ENCODE results near the gene RRP1B. TPM values are rescaled to one million over a fixed set of nuclear protein-coding genes. Genes with fewer than 3 reads are reported as not detected.

RRP1B gene
- total and polyA plus RNA-seq, 9 donors: 17.9 to 29.5 (median 25.7) TPM

DNA sequence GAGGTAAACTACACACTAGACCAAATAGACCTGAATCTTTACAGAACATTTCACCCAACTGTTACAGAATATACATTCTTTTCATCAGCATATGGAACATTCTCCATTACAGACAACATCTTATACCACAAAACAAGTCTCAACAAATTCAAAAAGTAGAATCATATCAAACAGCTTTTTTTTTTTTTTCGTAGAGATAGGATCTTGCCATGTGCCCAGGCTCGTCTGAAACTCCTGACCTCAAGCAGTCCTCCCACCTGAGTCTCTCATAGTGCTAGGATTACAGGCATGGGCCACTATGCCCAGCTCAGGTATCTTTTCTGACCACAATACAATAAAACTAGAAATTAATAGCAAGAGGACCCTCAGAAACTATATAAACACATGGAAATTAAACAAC, 36.6 kb upstream of the RRP1B start:
- Histone ChIP-seq H3K27ac (ENCODE audit: low read length) (no peak overlapping the region), H3K36me3 (ENCODE audit: control insufficient read depth, insufficient read depth, low read length) (no peaks in the 10 kb centered on the region), H3K27me3 (ENCODE audit: control insufficient read depth, insufficient read depth, low read length) (no peaks in the 10 kb centered on the region), H3K4me1 (ENCODE audit: control insufficient read depth, insufficient read depth, low read length) (no peaks in the 10 kb centered on the region), H3K9me3 (replicated peaks; ENCODE audit: control insufficient read depth, low read depth, low read length) (peaks cover 9% of the 10 kb centered on the region), H3K4me3 (ENCODE audit: low read length) (no peak overlapping the region)
- no peak for DNase-seq
- 92% methylated on average over 2 of the region's 2 CpGs for WGBS (ENCODE audit: insufficient coverage)

DNA sequence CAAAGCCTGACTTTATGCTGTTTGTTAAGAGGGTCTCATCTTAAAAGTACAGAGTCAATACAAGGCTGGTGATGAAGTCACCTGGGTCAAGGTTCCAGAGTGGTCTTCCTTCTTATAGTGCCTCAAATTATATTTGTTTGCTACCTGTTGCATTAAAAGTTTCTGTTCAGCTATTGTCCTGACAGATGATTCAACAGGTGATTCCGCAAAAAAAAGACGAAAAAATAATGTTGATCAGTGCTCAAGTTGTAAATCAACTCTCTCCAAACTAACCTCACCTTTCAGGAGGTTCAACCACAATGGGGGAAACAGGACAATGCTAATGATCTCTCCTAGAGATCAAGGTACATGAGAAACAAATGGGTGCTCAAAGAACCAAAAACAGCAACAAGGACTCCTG, 35.8 kb upstream of the RRP1B start:
- no CpG with 5 or more reads among the region's 2 CpGs for WGBS (ENCODE audit: insufficient coverage)
- peaks cover 9% of the 10 kb centered on the region for H3K9me3 ChIP-seq (replicated peaks; ENCODE audit: control insufficient read depth, low read depth, low read length)
- H3K4me3 ChIP-seq (ENCODE audit: low read length): no peak overlapping the region
- DNase-seq: no peak
- no peaks in the 10 kb centered on the region for H3K36me3 ChIP-seq (ENCODE audit: control insufficient read depth, insufficient read depth, low read length)
- no peaks in the 10 kb centered on the region for H3K27me3 ChIP-seq (ENCODE audit: control insufficient read depth, insufficient read depth, low read length)
- no peak overlapping the region for H3K27ac ChIP-seq (ENCODE audit: low read length)
- no peaks in the 10 kb centered on the region for H3K4me1 ChIP-seq (ENCODE audit: control insufficient read depth, insufficient read depth, low read length)

DNA sequence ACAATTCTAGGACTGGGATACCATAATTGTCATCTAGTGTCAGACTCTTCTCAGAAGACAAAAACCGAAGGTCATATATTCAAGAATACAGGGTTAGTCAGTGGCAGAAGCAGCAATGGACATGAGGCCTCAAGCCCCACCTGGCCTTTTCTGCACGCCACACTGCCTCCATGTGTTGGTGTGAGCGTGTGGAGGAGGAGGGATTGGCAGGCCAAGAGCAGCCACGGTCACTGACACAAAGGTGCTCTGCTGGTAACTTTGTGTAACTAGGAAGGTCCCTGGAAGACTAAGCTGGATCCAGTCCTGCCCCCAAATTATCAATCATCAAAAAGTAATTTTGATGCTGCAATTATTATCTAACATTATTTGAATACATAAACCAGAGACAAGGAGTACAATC, 35.0 kb upstream of the RRP1B start:
- peaks cover 13% of the 10 kb centered on the region for H3K9me3 ChIP-seq (replicated peaks; ENCODE audit: control insufficient read depth, low read depth, low read length)
- no peaks in the 10 kb centered on the region for H3K27me3 ChIP-seq (ENCODE audit: control insufficient read depth, insufficient read depth, low read length)
- H3K4me1 ChIP-seq (ENCODE audit: control insufficient read depth, insufficient read depth, low read length): no peaks in the 10 kb centered on the region
- H3K4me3 ChIP-seq (ENCODE audit: low read length): no peak overlapping the region
- WGBS (ENCODE audit: insufficient coverage): 61% methylated on average over 4 of the region's 4 CpGs
- DNase-seq: no peak
- no peak overlapping the region for H3K27ac ChIP-seq (ENCODE audit: low read length)
- no peaks in the 10 kb centered on the region for H3K36me3 ChIP-seq (ENCODE audit: control insufficient read depth, insufficient read depth, low read length)

DNA sequence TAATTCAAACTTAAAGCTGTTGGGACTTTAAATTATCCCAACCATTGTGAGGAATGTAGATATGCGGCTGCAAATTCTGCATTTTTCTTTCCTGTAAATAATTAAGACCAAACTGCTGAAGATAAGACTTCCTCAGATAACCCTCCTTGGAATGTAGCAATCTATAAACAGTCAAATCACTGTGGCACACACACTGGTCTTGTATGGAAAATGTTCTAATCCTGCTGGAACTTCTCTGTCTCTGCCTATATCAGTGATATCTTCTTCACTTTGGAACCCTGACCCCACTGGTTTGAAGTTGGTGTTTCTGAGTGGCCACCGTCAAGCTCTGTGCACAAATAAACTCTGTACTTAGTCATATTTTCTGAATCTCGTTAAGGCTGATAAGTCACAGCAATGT, 33.0 kb upstream of the RRP1B start:
- Histone ChIP-seq H3K9me3 (replicated peaks; ENCODE audit: control insufficient read depth, low read depth, low read length) (peaks cover 4% of the 10 kb centered on the region), H3K4me1 (ENCODE audit: control insufficient read depth, insufficient read depth, low read length) (no peaks in the 10 kb centered on the region), H3K36me3 (ENCODE audit: control insufficient read depth, insufficient read depth, low read length) (no peaks in the 10 kb centered on the region), H3K4me3 (ENCODE audit: low read length) (no peak overlapping the region), H3K27me3 (ENCODE audit: control insufficient read depth, insufficient read depth, low read length) (no peaks in the 10 kb centered on the region), H3K27ac (ENCODE audit: low read length) (no peak overlapping the region)
- DNase-seq: no peak
- WGBS (ENCODE audit: insufficient coverage): 100% methylated on average over 1 of the region's 3 CpGs

DNA sequence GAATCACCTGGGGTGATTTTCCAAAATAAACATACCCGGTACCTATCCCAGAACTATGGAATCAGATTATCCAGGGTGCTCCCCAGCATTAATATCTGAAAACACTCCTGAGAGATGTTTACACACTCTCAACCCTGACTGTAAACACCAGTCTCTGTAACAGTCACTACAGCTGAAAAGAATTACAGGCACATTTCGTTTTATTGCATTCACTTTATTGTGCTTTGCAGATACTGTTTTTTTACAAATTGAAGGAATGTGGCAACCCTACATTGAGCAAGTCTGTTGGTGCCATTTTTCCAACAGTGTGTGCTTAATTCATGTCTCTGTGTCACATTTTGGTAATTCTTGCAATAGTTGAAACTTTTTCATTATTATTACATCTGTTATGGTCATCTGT, 31.8 kb upstream of the RRP1B start:
- H3K27me3 ChIP-seq (ENCODE audit: control insufficient read depth, insufficient read depth, low read length): no peaks in the 10 kb centered on the region
- DNase-seq: no peak
- no peak overlapping the region for H3K4me3 ChIP-seq (ENCODE audit: low read length)
- H3K27ac ChIP-seq (ENCODE audit: low read length): no peak overlapping the region
- H3K4me1 ChIP-seq (ENCODE audit: control insufficient read depth, insufficient read depth, low read length): no peaks in the 10 kb centered on the region
- WGBS (ENCODE audit: insufficient coverage): 92% methylated on average over 1 of the region's 2 CpGs
- no peaks in the 10 kb centered on the region for H3K36me3 ChIP-seq (ENCODE audit: control insufficient read depth, insufficient read depth, low read length)
- H3K9me3 ChIP-seq (replicated peaks; ENCODE audit: control insufficient read depth, low read depth, low read length): peaks cover 4% of the 10 kb centered on the region

DNA sequence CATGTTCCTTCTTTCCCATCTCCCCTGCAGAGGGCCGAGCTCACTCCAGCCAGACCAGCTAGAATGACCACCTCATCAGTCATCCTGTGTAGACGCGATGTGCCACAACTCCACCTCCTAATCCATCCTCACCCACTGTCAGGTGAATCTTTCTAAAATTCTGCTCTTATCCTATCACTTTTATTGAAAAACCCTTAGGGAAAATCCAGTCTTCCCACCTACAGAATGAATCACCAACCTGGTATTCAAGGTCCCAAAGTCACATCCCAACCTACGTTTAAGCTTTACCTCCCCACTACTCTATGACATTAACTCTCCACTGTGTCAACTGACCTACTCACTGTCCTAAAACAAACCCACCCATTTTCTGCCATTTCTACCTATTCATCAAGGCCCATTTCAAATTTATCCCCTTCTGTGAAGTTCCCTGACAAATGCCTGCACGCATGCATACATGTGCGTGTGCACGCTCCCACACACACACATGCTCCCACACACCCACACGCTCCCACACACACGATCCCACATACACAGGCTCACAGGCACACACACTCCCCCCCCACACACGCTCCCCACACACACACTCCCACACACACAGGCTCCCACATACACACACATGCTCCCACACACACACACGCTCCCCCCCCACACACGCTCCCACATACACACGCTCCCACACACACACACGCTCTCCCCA, 27.8 kb upstream of the RRP1B start:
- no peaks in the 10 kb centered on the region for H3K36me3 ChIP-seq (ENCODE audit: control insufficient read depth, insufficient read depth, low read length)
- WGBS (ENCODE audit: insufficient coverage): 93% methylated on average over 10 of the region's 14 CpGs
- no peaks in the 10 kb centered on the region for H3K27me3 ChIP-seq (ENCODE audit: control insufficient read depth, insufficient read depth, low read length)
- DNase-seq: no peak
- H3K4me3 ChIP-seq (ENCODE audit: low read length): no peak overlapping the region
- no peak overlapping the region for H3K27ac ChIP-seq (ENCODE audit: low read length)
- H3K4me1 ChIP-seq (ENCODE audit: control insufficient read depth, insufficient read depth, low read length): no peaks in the 10 kb centered on the region
- H3K9me3 ChIP-seq (replicated peaks; ENCODE audit: control insufficient read depth, low read depth, low read length): peaks cover 4% of the 10 kb centered on the region

DNA sequence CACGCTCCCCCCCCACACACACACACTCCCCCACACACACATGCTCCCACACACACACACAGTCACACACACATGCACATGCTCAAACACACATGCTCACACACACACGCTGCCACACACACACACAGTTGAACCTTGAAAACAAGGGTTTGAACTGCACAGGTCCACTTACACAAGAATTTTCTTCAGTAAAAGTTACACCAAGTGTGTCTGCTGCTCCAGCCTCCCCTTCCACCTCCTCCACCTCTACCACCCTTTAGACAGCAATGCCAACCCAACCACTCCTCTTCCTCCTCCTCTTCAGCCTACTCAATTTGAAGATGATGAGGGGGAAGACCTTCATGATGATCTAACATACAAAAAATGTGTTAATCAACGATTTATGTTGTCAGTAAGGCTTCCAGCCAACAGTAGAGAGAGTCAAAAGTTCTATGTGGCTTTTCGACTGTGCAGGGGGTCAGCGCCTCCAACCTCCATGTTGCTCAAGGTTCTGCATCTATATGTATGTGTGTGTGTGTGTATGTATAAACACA, 26.9 kb upstream of the RRP1B start:
- Histone ChIP-seq H3K4me3 (ENCODE audit: low read length) (no peak overlapping the region), H3K9me3 (replicated peaks; ENCODE audit: control insufficient read depth, low read depth, low read length) (peaks cover 4% of the 10 kb centered on the region), H3K4me1 (ENCODE audit: control insufficient read depth, insufficient read depth, low read length) (no peaks in the 10 kb centered on the region), H3K36me3 (ENCODE audit: control insufficient read depth, insufficient read depth, low read length) (no peaks in the 10 kb centered on the region), H3K27ac (ENCODE audit: low read length) (no peak overlapping the region), H3K27me3 (ENCODE audit: control insufficient read depth, insufficient read depth, low read length) (no peaks in the 10 kb centered on the region)
- DNase-seq: no peak
- 78% methylated on average over 1 of the region's 5 CpGs for WGBS (ENCODE audit: insufficient coverage)

DNA sequence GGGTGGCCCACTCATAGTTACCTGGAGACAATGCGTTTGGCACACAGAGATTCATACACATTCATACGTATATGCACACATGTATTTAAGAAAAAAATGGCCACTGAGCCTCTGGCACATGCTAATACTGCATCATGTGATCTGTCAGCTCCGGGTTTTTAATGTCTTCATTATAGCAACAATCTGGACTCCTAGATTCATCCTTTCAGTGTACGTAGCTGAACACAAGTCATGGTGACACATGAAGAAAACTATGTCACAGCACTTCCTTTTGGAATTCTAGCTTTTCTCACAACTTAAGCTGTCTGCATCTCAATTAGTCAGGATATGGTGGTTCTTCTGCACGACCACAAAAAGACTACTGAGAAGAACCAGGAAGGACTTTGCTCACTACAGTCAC, 24.7 kb upstream of the RRP1B start:
- Histone ChIP-seq H3K9me3 (replicated peaks; ENCODE audit: control insufficient read depth, low read depth, low read length) (no peaks in the 10 kb centered on the region), H3K36me3 (ENCODE audit: control insufficient read depth, insufficient read depth, low read length) (no peaks in the 10 kb centered on the region), H3K4me3 (ENCODE audit: low read length) (no peak overlapping the region), H3K27ac (ENCODE audit: low read length) (no peak overlapping the region), H3K27me3 (ENCODE audit: control insufficient read depth, insufficient read depth, low read length) (no peaks in the 10 kb centered on the region), H3K4me1 (ENCODE audit: control insufficient read depth, insufficient read depth, low read length) (no peaks in the 10 kb centered on the region)
- 68% methylated on average over 2 of the region's 5 CpGs for WGBS (ENCODE audit: insufficient coverage)
- DNase-seq: no peak

DNA sequence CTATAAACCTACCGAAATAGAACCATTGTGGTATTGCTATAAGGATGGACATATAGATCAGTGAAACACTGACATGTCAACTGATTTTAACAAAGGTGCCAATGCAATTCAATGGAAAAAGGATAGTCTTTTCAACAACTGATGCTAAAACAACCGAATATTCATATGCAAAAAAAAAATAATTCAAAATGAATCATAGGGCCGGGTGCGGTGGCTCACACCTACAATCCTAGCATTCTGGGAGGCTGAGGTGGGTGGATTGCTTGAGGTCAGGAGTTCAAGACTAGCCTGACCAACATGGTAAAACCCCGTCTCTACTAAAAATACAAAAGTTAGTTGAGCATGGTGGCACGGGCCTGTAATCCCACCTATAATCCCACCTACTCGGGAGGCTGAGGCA, 23.9 kb upstream of the RRP1B start:
- no peak overlapping the region for H3K4me3 ChIP-seq (ENCODE audit: low read length)
- H3K9me3 ChIP-seq (replicated peaks; ENCODE audit: control insufficient read depth, low read depth, low read length): no peaks in the 10 kb centered on the region
- WGBS (ENCODE audit: insufficient coverage): no CpG with 5 or more reads among the region's 7 CpGs
- no peak for DNase-seq
- no peaks in the 10 kb centered on the region for H3K4me1 ChIP-seq (ENCODE audit: control insufficient read depth, insufficient read depth, low read length)
- no peaks in the 10 kb centered on the region for H3K36me3 ChIP-seq (ENCODE audit: control insufficient read depth, insufficient read depth, low read length)
- no peaks in the 10 kb centered on the region for H3K27me3 ChIP-seq (ENCODE audit: control insufficient read depth, insufficient read depth, low read length)
- H3K27ac ChIP-seq (ENCODE audit: low read length): no peak overlapping the region

DNA sequence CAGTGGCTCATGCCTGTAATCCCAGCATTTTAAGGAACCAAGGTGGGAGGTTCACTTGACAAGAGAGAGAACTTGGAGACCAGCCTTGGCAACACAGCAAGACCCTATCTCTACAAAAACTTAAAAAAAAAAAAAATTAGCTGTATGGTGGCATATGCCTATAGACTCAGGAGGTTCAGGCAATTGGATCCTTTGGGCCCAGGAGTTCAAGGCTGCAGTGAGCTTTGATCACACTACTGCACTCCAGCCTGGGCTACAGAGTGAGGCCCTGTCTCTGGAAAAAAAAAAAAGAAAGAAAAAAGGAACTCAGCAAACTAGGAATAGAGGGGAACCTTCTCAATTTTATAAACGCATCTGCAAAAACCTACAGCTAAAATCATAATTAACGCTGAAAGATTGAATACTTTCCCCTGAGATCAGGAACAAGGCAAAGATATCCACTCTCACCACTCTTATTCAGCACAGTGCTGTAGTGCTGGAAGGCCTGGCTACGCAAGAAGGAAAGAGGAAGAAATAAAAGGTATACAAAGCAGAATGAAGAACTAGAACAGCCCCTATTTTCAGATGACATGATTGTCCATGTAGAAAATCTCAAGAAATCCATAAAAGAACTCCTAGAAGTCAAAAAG, 21.7 kb upstream of the RRP1B start:
- Histone ChIP-seq H3K36me3 (ENCODE audit: control insufficient read depth, insufficient read depth, low read length) (no peaks in the 10 kb centered on the region), H3K27ac (ENCODE audit: low read length) (no peak overlapping the region), H3K9me3 (replicated peaks; ENCODE audit: control insufficient read depth, low read depth, low read length) (no peaks in the 10 kb centered on the region), H3K4me1 (ENCODE audit: control insufficient read depth, insufficient read depth, low read length) (no peaks in the 10 kb centered on the region), H3K27me3 (ENCODE audit: control insufficient read depth, insufficient read depth, low read length) (no peaks in the 10 kb centered on the region), H3K4me3 (ENCODE audit: low read length) (no peak overlapping the region)
- no peak for DNase-seq
- WGBS (ENCODE audit: insufficient coverage): no CpG with 5 or more reads among the region's 3 CpGs

Data from muscle of leg (tissue), 11 donors.